Measurements from ENCODE around the gene OTULIN.

OTULIN gene

GRCh38 chr5:14699159-14699558 is 34.6 kb downstream of the OTULIN start:
- no peak overlapping the region for H3K4me3 ChIP-seq (ENCODE audit: low read depth, low read length)
- no peak for TF ChIP-seq CTCF (IDR thresholded peaks at IDR 0.05; ENCODE audit: insufficient read depth, low read depth, low read length, missing control alignments)
- DNase-seq (ENCODE audit: low read depth), result no peak

GRCh38 chr5:14699807-14700400 is 35.4 kb downstream of the OTULIN start:
- no peak for TF ChIP-seq CTCF (IDR thresholded peaks at IDR 0.05; ENCODE audit: insufficient read depth, low read depth, low read length, missing control alignments)
- no peak for DNase-seq (ENCODE audit: low read depth)
- no peak overlapping the region for H3K4me3 ChIP-seq (ENCODE audit: low read depth, low read length)

- no peak overlapping the region for H3K4me3 ChIP-seq (ENCODE audit: low read depth, low read length)
- TF ChIP-seq CTCF (IDR thresholded peaks at IDR 0.05; ENCODE audit: insufficient read depth, low read depth, low read length, missing control alignments), result no peak
- no peak for DNase-seq (ENCODE audit: low read depth)
Observed at GRCh38 chr5:14700478-14701436, 36.2 kb downstream of the OTULIN start.

GRCh38 chr5:14701556-14701955 is 37.0 kb downstream of the OTULIN start:
- no peak for DNase-seq (ENCODE audit: low read depth)
- TF ChIP-seq CTCF (IDR thresholded peaks at IDR 0.05; ENCODE audit: insufficient read depth, low read depth, low read length, missing control alignments), result no peak
- no peak overlapping the region for H3K4me3 ChIP-seq (ENCODE audit: low read depth, low read length)

- TF ChIP-seq CTCF (IDR thresholded peaks at IDR 0.05; ENCODE audit: insufficient read depth, low read depth, low read length, missing control alignments), result no peak
- H3K4me3 ChIP-seq (ENCODE audit: low read depth, low read length), result no peak overlapping the region
- DNase-seq (ENCODE audit: low read depth), result no peak
Observed at GRCh38 chr5:14702238-14702839, 37.8 kb downstream of the OTULIN start.

GRCh38 chr5:14705556-14705955 is 41.0 kb downstream of the OTULIN start:
- DNase-seq (ENCODE audit: low read depth), result no peak
- no peak for TF ChIP-seq CTCF (IDR thresholded peaks at IDR 0.05; ENCODE audit: insufficient read depth, low read depth, low read length, missing control alignments)
- H3K4me3 ChIP-seq (ENCODE audit: low read depth, low read length), result no peak overlapping the region
